DND-41 (cell line): ENCODE results near the gene USP24.

ENCODE experiments used
- ATAC-seq: fragments of 200-7000 bp; cut with Tn5 transposase; 3 replicates; pipeline ENCODE4 v1.9.1; 2021; ENCODE audit warnings: low read depth; ENCODE audit not compliant: insufficient read depth
- DNase-seq: peaks from one replicate; pipeline ENCODE4 v3.0.0-alpha.2; 2020
- H2AFZ ChIP-seq: 2 replicates; pipeline ENCODE4 v1.6.0; 2012; ENCODE audit warnings: low read depth, low read length
- H3K27ac ChIP-seq: 2 replicates; pipeline ENCODE4 v1.5.1; 2012; ENCODE audit warnings: low read length, inconsistent platforms
- H3K27me3 ChIP-seq: fragments of 200-600 bp; sonication (generic); 2 replicates; pipeline ENCODE4 v1.6.0; 2012; ENCODE audit warnings: low read length, mild to moderate bottlenecking, inconsistent platforms; ENCODE audit not compliant: insufficient read depth, poor library complexity
- H3K36me3 ChIP-seq: 2 replicates; pipeline ENCODE4 v1.5.1; 2012; ENCODE audit warnings: low read length, inconsistent platforms; ENCODE audit not compliant: insufficient read depth
- H3K4me1 ChIP-seq: 2 replicates; pipeline ENCODE4 v1.5.1; 2012; ENCODE audit warnings: mild to moderate bottlenecking, low read length; ENCODE audit not compliant: insufficient read depth
- H3K4me2 ChIP-seq: 2 replicates; pipeline ENCODE4 v1.6.0; 2012; ENCODE audit warnings: mild to moderate bottlenecking, moderate library complexity, low read length, inconsistent platforms; ENCODE audit not compliant: insufficient read depth
- H3K4me3 ChIP-seq, 2 experiments: fragments of 200-600 bp in 1 of 2; shearing (Covaris generic) in 1 of 2; 2 replicates each; pipeline ENCODE4 v1.5.1; 2012 to 2016; ENCODE audit warnings: inconsistent platforms in 2 of 2, low read length in 2 of 2, mild to moderate bottlenecking in 2 of 2, low read depth in 1 of 2, moderate library complexity in 1 of 2
- H3K79me2 ChIP-seq: 2 replicates; pipeline ENCODE4 v1.6.0; 2012; ENCODE audit warnings: low read length, inconsistent platforms; ENCODE audit not compliant: insufficient read depth
- H3K9ac ChIP-seq: 2 replicates; pipeline ENCODE4 v1.6.0; 2012; ENCODE audit warnings: low read depth, mild to moderate bottlenecking, inconsistent platforms, low read length, moderate library complexity
- H3K9me3 ChIP-seq: 2 replicates; pipeline ENCODE4 v1.5.1; 2012; ENCODE audit warnings: low read length, moderate library complexity, mild to moderate bottlenecking, inconsistent platforms; ENCODE audit not compliant: insufficient read depth, severe bottlenecking
- H4K20me1 ChIP-seq: 2 replicates; pipeline ENCODE4 v1.6.0; 2012; ENCODE audit warnings: low read length; ENCODE audit not compliant: insufficient read depth
- EZH2 ChIP-seq: IDR thresholded peaks from 3 replicates; pipeline ENCODE4 v1.6.1; 2012; ENCODE audit warnings: borderline replicate concordance, low read depth, mild to moderate bottlenecking, moderate library complexity, low read length, inconsistent platforms; ENCODE audit not compliant: severe bottlenecking
- TF ChIP-seq, protein P1 (sequence below): IDR thresholded peaks from 2 replicates; pipeline ENCODE4 v1.5.1; 2012; ENCODE audit warnings: borderline replicate concordance, low read length, moderate library complexity, mild to moderate bottlenecking; ENCODE audit not compliant: poor library complexity, severe bottlenecking; ENCODE audit errors: extremely low read depth

Gene USP24

DNA sequence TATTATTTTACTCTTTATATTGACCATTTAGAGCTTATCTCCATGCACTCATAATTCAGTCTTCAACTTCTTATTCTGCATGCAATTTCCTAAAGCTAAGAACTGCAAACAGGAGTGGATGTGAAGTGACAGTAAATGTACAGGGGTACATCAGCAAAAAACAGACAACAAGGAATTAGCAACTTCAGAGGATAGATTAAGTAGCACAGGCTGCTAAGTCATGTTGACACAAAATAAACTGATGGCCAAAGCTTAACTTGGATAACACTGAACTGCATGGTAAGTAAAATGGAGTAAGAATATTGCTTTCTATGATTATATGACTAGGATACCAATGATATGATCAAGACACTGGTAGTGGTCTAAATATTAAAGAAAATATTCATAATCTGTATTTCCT lies 66.5 kb downstream of the USP24 start:
- TF ChIP-seq, protein P1, sequence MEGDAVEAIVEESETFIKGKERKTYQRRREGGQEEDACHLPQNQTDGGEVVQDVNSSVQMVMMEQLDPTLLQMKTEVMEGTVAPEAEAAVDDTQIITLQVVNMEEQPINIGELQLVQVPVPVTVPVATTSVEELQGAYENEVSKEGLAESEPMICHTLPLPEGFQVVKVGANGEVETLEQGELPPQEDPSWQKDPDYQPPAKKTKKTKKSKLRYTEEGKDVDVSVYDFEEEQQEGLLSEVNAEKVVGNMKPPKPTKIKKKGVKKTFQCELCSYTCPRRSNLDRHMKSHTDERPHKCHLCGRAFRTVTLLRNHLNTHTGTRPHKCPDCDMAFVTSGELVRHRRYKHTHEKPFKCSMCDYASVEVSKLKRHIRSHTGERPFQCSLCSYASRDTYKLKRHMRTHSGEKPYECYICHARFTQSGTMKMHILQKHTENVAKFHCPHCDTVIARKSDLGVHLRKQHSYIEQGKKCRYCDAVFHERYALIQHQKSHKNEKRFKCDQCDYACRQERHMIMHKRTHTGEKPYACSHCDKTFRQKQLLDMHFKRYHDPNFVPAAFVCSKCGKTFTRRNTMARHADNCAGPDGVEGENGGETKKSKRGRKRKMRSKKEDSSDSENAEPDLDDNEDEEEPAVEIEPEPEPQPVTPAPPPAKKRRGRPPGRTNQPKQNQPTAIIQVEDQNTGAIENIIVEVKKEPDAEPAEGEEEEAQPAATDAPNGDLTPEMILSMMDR, result no peak
- TF ChIP-seq EZH2, result no peak
- ATAC-seq, result no peak
- H3K27me3 ChIP-seq, result no peaks in the 10 kb centered on the region
- no peak for DNase-seq
- H3K36me3 ChIP-seq, result peaks cover 85% of the 10 kb centered on the region
- H3K27ac ChIP-seq, result no peak overlapping the region
- no peak overlapping the region for H3K9ac ChIP-seq
- H4K20me1 ChIP-seq, result no peaks in the 10 kb centered on the region
- H3K9me3 ChIP-seq, result no peaks in the 10 kb centered on the region
- H3K79me2 ChIP-seq, result no peaks in the 10 kb centered on the region
- H2AFZ ChIP-seq, result no peak overlapping the region
- H3K4me3 ChIP-seq, result no peak overlapping the region
- H3K4me1 ChIP-seq, result no peaks in the 10 kb centered on the region
- H3K4me2 ChIP-seq, result no peak overlapping the region

GRCh38 chr1:55147524-55147923 lies 67.6 kb downstream of the USP24 start:
- DNase-seq (no peak), ATAC-seq (no peak)
- H2AFZ ChIP-seq, result no peak overlapping the region
- H3K79me2 ChIP-seq, result no peaks in the 10 kb centered on the region
- no peaks in the 10 kb centered on the region for H3K4me1 ChIP-seq
- no peaks in the 10 kb centered on the region for H3K27me3 ChIP-seq
- H3K9me3 ChIP-seq, result no peaks in the 10 kb centered on the region
- H3K27ac ChIP-seq, result no peak overlapping the region
- TF ChIP-seq, protein P1, result no peak
- no peak for TF ChIP-seq EZH2
- H3K9ac ChIP-seq, result no peak overlapping the region
- H3K36me3 ChIP-seq, result peaks cover 87% of the 10 kb centered on the region
- H3K4me3 ChIP-seq, result no peak overlapping the region
- no peak overlapping the region for H3K4me2 ChIP-seq
- no peaks in the 10 kb centered on the region for H4K20me1 ChIP-seq

- DNase-seq, result no peak
- Histone ChIP-seq H3K4me1 (no peaks in the 10 kb centered on the region), H3K9me3 (no peaks in the 10 kb centered on the region), H3K79me2 (no peaks in the 10 kb centered on the region), H3K4me3 (no peak overlapping the region), H3K27me3 (no peaks in the 10 kb centered on the region), H4K20me1 (no peaks in the 10 kb centered on the region), H3K4me2 (no peak overlapping the region), H2AFZ (no peak overlapping the region), H3K9ac (no peak overlapping the region), H3K27ac (no peak overlapping the region), H3K36me3 (peaks cover 88% of the 10 kb centered on the region)
- ATAC-seq, result no peak
- TF ChIP-seq EZH2, result no peak
- TF ChIP-seq, protein P1, result no peak
Observed at GRCh38 chr1:55146781-55147180, 68.4 kb downstream of the USP24 start.

DNA sequence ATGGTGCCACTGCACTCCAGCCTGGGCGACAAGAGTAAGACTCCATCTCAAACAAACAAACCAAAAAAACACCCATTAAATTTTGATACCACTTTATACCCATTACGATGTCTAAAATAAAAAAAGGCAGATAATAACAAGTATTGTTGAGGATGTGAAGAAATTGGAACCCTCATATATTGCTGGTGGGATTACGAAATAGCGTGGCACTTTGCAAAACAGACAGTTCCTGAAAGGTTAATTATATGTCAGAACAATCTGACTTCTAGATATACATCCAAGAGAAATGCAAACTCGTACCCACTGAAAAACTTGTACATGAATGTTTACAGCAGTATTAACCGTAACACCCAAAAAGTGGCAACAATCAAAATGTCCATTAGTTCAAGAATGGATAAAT lies 70.3 kb downstream of the USP24 start:
- no peak overlapping the region for H3K27ac ChIP-seq
- H4K20me1 ChIP-seq, result no peaks in the 10 kb centered on the region
- peaks cover 11% of the 10 kb centered on the region for H3K4me1 ChIP-seq
- no peak for DNase-seq
- TF ChIP-seq, protein P1, result no peak
- no peak for TF ChIP-seq EZH2
- H2AFZ ChIP-seq, result no peak overlapping the region
- H3K4me3 ChIP-seq, result no peak overlapping the region
- no peak overlapping the region for H3K4me2 ChIP-seq
- no peak for ATAC-seq
- no peaks in the 10 kb centered on the region for H3K79me2 ChIP-seq
- no peaks in the 10 kb centered on the region for H3K9me3 ChIP-seq
- H3K27me3 ChIP-seq, result no peaks in the 10 kb centered on the region
- peaks cover 87% of the 10 kb centered on the region for H3K36me3 ChIP-seq
- H3K9ac ChIP-seq, result no peak overlapping the region
